Measurements from ENCODE around the gene ZSWIM5. TPM values are rescaled to one million over a fixed set of nuclear protein-coding genes. Genes with fewer than 3 reads are reported as not detected.

Gene ZSWIM5
- total RNA-seq (2022; extraction: Qiagen RNA extraction), result 0.59 to 0.67 TPM (median 0.64 TPM) in 5 replicates

DNA sequence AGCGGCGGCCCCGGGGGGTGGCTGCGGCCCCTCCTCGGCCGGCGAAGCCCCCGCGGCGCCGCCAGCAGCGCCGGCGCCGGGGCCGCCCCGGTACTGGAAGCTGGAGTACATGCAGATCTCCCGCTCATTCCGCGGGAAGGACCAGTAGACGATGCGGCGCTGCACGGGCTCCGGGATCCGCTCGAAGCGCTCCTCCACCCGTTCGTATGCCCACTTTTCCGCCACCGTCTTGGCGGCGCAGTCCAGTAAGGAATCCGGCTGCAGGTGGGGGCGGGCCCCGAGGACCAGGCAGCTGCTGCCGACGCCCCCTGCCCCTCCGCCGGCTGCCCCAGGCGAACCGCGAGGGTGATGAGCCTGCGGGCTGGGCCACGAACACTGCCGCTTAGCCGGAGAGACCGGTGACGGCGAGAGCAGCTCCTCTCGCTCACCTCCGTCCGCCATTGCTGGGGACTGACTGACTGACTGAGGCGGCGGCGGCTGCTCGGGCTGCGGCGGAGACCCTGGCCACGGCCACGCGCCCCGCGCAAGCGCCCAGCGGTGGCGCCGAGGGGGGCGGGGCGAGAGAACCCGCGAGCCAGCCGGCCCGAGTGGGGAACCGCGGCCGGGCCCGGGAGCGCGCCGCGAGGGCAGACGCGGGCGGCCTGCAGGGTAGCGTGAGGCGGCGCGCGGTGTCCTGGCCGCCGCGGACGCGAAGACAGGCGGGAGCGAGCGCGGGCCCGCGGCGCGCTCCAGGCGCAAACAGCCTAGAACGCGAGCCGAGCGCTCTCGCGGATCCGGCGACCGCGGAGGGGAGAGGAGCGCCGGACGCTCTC is at the start of gene ZSWIM5:
TSS of gene ZSWIM5 (minus strand) at position 696 of the 812 bp plus-strand sequence. CDS start at position 441, 255 bp downstream.

DNA sequence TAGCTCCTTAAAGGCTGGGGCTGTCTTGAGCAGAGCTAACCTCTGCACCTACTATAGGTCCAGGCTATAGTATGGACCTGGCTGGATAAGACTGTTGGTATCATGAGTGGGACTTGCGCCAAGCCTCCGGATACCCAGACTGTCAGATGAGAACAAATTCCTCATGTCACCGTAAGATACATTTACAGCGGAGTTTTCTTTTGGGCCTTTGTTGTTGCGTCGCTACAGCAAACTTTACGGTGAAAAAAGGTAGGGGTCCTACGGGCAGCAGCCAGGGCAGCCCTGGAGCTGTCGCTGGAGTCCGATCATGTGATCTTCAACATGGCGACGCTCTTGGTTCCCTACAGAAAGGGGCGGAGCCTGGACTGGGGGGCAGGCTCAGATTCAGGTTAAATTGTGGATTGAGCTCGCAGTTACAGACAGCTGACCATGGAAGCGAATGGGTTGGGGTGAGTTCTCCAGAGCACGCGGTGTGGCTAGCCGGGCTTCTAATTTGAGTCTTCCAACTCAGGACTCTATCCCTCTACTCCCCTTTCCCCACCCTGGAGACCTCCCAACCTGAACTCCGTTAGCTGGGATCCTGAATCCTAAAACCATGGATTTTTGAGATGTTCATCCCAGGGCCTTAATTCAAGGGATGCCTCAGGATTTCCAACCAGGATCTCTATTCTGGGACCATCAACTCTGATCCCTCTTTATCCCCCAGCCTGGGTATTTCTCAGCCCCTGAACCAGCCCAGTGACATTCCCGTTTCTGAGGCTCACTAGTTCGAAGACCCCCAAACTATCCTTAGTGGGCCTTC is 194.4 kb downstream of the ZSWIM5 start, which contains the start of gene UROD:
TSS of gene UROD (plus strand) at position 418 of the 802 bp plus-strand sequence. CDS start at position 430, 12 bp downstream.

DNA sequence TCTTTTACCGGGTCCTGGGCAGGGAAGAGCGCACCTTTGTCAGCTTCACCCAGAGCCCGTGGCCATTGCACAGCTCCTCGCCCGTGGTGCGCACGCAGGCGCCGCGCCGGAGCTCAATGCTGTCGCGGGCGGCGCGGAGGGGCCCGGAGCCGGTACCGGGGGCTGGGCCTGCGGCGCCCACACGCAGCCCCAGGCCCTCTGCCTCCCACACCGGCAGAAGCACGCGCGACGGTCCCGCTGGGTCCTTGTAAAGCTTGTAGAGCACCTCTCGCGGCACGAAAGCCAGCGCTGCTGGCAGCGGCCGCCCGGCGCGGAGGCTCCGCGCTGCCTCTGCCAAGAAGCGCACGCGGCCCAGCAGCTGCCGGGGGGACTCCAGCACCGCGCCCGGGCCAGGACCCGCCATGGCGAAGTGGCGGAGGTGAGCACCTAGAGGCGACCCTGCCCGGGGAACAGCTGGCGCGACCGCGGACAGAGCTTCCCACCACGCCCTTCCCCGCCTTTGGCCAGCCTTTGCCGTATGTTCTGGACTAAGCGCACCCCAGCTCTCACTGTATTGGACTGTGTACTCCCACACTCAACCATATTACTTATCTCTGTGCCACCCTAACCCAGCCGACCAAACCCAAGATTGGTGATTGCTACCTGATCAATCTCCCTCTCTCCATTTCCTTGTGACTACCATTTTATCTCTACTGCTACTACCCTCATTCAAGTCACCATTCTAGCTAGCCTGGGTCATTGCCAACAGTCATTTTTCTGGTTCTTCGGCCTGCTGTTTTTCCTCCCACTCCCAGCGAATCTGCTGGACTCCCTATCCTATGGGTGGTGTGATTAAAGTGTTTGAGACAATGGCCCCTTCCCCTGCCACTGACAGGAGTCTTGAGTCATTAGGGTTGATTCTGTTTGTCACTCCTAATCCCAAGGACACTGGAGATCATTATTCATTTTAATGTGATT is 195.3 kb downstream of the ZSWIM5 start, which contains the start of gene HECTD3:
TSS of gene HECTD3 (minus strand) at position 470 of the 957 bp plus-strand sequence. CDS start at position 403, 67 bp downstream.

Other genes starting within 250 kb of the ZSWIM5 start
- 16.6 to 20.7 TPM (median 16.9 TPM) in 5 replicates for gene EIF2B3, start 220.0 kb downstream of the ZSWIM5 start, total RNA-seq (2022; extraction: Qiagen RNA extraction)
- gene HECTD3, start 195.3 kb downstream of the ZSWIM5 start, total RNA-seq (2022; extraction: Qiagen RNA extraction), result 16.2 to 19.0 TPM (median 17.3 TPM) in 5 replicates
- 46.1 to 52.4 TPM (median 47.5 TPM) in 5 replicates for gene UROD, start 194.4 kb downstream of the ZSWIM5 start, total RNA-seq (2022; extraction: Qiagen RNA extraction)
- gene HPDL, start 120.3 kb upstream of the ZSWIM5 start, total RNA-seq (2022; extraction: Qiagen RNA extraction), result 2.4 to 3.9 TPM (median 3.6 TPM) in 5 replicates
- 11.2 to 13.9 TPM (median 12.1 TPM) in 5 replicates for gene TOE1, start 133.6 kb upstream of the ZSWIM5 start, total RNA-seq (2022; extraction: Qiagen RNA extraction)
- gene MUTYH, start 133.8 kb upstream of the ZSWIM5 start, total RNA-seq (2022; extraction: Qiagen RNA extraction), result 6.8 to 10.2 TPM (median 8.5 TPM) in 5 replicates

Data from A549 treated with Hydrocortisone at 1 μM for 4 hours (cell line).